OCI-LY7 (cell line): ENCODE measurements around the gene OR2AT4. TPM values are rescaled to one million over a fixed set of nuclear protein-coding genes. Genes with fewer than 3 reads are reported as not detected.

Source experiments
- BruUV-seq: library from RNA; stranded (reverse); fragments of 400-500 nt; replicated peaks from 2 replicates; lab custom pipeline; 2021; lab: Mats Ljungman, UMichigan
- CTCF ChIA-PET: fragments of 300-600 bp; sonication (Branson Sonifier 250); formaldehyde crosslinking; loops from one replicate; lab custom pipeline; 2022; ENCODE audit warnings: antibody characterized with exemption; ENCODE audit not compliant: unreplicated experiment; lab: Charles Lee
- POLR2A ChIA-PET: fragments of 300-600 bp; sonication (Branson Sonifier 250); formaldehyde crosslinking; loops from one replicate; lab custom pipeline; 2022; ENCODE audit warnings: antibody characterized with exemption; lab: Charles Lee
- DNase-seq: peaks from one replicate; pipeline ENCODE4 v3.0.0-alpha.2; 2015; ENCODE audit warnings: low spot score
- H2AFZ ChIP-seq: fragments of 200-600 bp; sonication (generic), shearing (Covaris generic); 2 replicates; pipeline ENCODE4 v1.6.1; 2014; ENCODE audit warnings: mild to moderate bottlenecking, antibody characterized with exemption, low read length, moderate library complexity
- H3K27ac ChIP-seq: fragments of 200-600 bp; sonication (generic); 2 replicates; pipeline ENCODE4 v1.5.1; 2014; ENCODE audit warnings: mixed run types, low read depth, mild to moderate bottlenecking, moderate library complexity, low read length, inconsistent platforms; ENCODE audit not compliant: poor library complexity, severe bottlenecking
- H3K36me3 ChIP-seq: fragments of 200-600 bp; sonication (generic); 2 replicates; pipeline ENCODE4 v1.6.1; 2014; ENCODE audit warnings: mild to moderate bottlenecking, antibody characterized with exemption, low read length, moderate library complexity, mixed read lengths; ENCODE audit not compliant: insufficient read depth
- H3K4me1 ChIP-seq: fragments of 200-600 bp; sonication (generic); 2 replicates; pipeline ENCODE4 v1.5.1; 2014; ENCODE audit warnings: mild to moderate bottlenecking, low read length; ENCODE audit not compliant: insufficient read depth, poor library complexity, severe bottlenecking
- H3K4me2 ChIP-seq: fragments of 200-600 bp; sonication (generic); 2 replicates; pipeline ENCODE4 v1.6.1; 2014; ENCODE audit warnings: mild to moderate bottlenecking, low read length
- H3K4me3 ChIP-seq: fragments of 200-600 bp; sonication (generic); 2 replicates; pipeline ENCODE4 v1.5.1; 2014; ENCODE audit warnings: mild to moderate bottlenecking, low read depth, low read length; ENCODE audit not compliant: poor library complexity, severe bottlenecking
- H3K79me2 ChIP-seq: fragments of 200-600 bp; sonication (generic); 2 replicates; pipeline ENCODE4 v1.6.1; 2016; ENCODE audit warnings: low read depth, mild to moderate bottlenecking, low read length, moderate library complexity, mixed read lengths; ENCODE audit not compliant: insufficient read depth
- H3K9me2 ChIP-seq: fragments of 200-600 bp; sonication (generic); 2 replicates; pipeline ENCODE4 v1.6.1; 2016; ENCODE audit warnings: mild to moderate bottlenecking, low read length, mixed read lengths; ENCODE audit not compliant: insufficient read depth
- H3K9me3 ChIP-seq: fragments of 200-600 bp; sonication (generic); 2 replicates; pipeline ENCODE4 v1.6.1; 2014; ENCODE audit warnings: mild to moderate bottlenecking, mixed run types, low read length, mixed read lengths
- H4K20me1 ChIP-seq: fragments of 200-600 bp; sonication (generic); 2 replicates; pipeline ENCODE4 v1.6.1; 2014; ENCODE audit warnings: mild to moderate bottlenecking, antibody characterized with exemption, low read length, moderate library complexity, mixed read lengths; ENCODE audit not compliant: insufficient read depth
- CTCF ChIP-seq: fragments of 200-600 bp; sonication (generic); conservative IDR thresholded peaks from 2 replicates; pipeline ENCODE4 v1.5.1; 2014; ENCODE audit warnings: mild to moderate bottlenecking, antibody characterized with exemption, low read length, moderate library complexity, mixed read lengths
- EZH2phosphoT487 ChIP-seq: fragments of 200-600 bp; sonication (generic); IDR thresholded peaks from 2 replicates; pipeline ENCODE4 v1.6.1; 2018; ENCODE audit warnings: low read depth, borderline replicate concordance, mild to moderate bottlenecking, mixed run types, antibody characterized with exemption, low read length, moderate library complexity, mixed read lengths
- intact Hi-C: fragments of 100-400 bp; cut with micrococcal nuclease; formaldehyde crosslinking; loops from one replicate; pipeline ENCODE4 v1.10.0; 2022; ENCODE audit not compliant: unreplicated experiment
- total RNA-seq, 2 experiments: library from RNA; depleted of rRNA in 1 of 2; stranded (reverse); fragments of >200 nt in 1 of 2; shearing (Covaris generic) in 1 of 2; gene quantifications; 2 replicates each; pipeline ENCODE4 v1.2.3, GENCODE V29; 2014 to 2022

OR2AT4 gene
- total RNA-seq, 2 experiments from 2014 or later: not detected

DNA sequence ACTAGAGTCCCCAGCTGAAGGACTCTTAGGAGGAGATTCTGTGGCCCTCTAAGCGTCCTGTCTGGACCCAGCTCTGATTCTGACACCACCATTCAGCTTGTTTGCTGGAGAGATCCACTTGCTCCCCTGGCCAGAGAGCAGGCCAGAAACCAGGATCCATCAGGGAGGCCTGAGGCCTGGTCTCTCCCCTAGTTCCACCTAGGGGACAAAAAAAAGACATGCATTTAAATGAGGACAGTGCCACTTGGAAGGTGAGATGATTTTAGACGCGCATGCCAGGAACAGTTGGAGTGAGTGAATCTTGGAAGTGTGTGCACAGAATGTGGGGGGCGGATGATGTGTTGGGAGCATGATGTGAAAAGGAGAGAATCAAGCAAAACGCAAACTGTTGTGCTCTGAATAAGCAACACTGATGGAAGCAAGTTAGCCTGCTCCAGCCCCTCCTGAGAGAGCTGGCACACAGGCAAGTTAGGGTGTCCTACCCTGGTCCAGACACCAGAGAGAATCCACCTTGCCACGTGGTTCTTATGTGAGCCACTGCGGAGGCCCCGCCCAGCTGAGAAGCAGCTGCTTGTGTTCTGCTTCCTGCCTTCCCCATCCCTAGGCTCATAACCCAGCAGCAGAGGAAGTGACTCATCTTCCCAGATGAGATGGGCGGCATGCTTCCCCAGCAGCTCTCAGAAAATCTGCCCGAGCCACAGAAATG is 46.2 kb upstream of the OR2AT4 start:
- BruUV-seq: no TSS peak
- peak; percentile 83 for DNase-seq
- Histone ChIP-seq H3K4me3 (peak overlapping the region; percentile 11), H4K20me1 (no peaks in the 10 kb centered on the region), H3K79me2 (no peaks in the 10 kb centered on the region), H3K9me2 (no peaks in the 10 kb centered on the region), H3K36me3 (no peaks in the 10 kb centered on the region), H3K27ac (peak overlapping the region; percentile 69), H3K4me1 (peaks cover 56% of the 10 kb centered on the region), H3K9me3 (no peaks in the 10 kb centered on the region), H3K4me2 (peak overlapping the region; percentile 77), H2AFZ (peak overlapping the region; percentile 81)
- CTCF ChIA-PET: interaction anchor here (1.6 to 5.2 kb wide), 5 partner anchors 63 to 213 kb away, joined by 3 to 27 read pairs (median 14); no protein-coding TSS in a partner anchor
- intact Hi-C loops: loop anchor here (5.0 kb wide), 1 partner anchor 96 kb away; no protein-coding TSS in a partner anchor
- TF ChIP-seq EZH2phosphoT487 (no peak), CTCF (no peak)
- POLR2A ChIA-PET: interaction anchor here (0.6 to 1.3 kb wide), 4 partner anchors 11 to 116 kb away, joined by 3 to 5 read pairs (median 4); no protein-coding TSS in a partner anchor

- Histone ChIP-seq H3K9me2 (no peaks in the 10 kb centered on the region), H3K4me1 (peaks cover 44% of the 10 kb centered on the region), H3K4me3 (peak overlapping the region; percentile 52), H3K4me2 (peak overlapping the region; percentile 77), H3K27ac (peak overlapping the region; percentile 53), H3K36me3 (no peaks in the 10 kb centered on the region), H2AFZ (peak overlapping the region; percentile 38; the same call in 1 of the 2 replicates), H4K20me1 (no peaks in the 10 kb centered on the region), H3K79me2 (no peaks in the 10 kb centered on the region), H3K9me3 (no peaks in the 10 kb centered on the region)
- ChIA-PET CTCF (interaction anchor here (0.6 to 5.2 kb wide), 13 partner anchors 10 to 212 kb away, joined by 3 to 27 read pairs (median 5); partner anchors contain the start of gene SLCO2B1), POLR2A (interaction anchor here (0.6 to 1.5 kb wide), 7 partner anchors 11 to 499 kb away, joined by 3 to 5 read pairs (median 3); no protein-coding TSS in a partner anchor)
- BruUV-seq: no TSS peak
- DNase-seq: no peak
- intact Hi-C loops: loop anchor here (5.0 kb wide), 1 partner anchor 94 kb away; no protein-coding TSS in a partner anchor
- no peak for TF ChIP-seq EZH2phosphoT487
- TF ChIP-seq CTCF: no peak
Observed at GRCh38 chr11:75141166-75141565, 44.5 kb upstream of the OR2AT4 start.
